NCI-H2196 treated with DMSO at 0.1 percent for 48 hours (cell line): ENCODE data around the gene IRF7.

Experiments used
- DNase-seq: peaks from one replicate; lab custom pipeline; 2025; ENCODE audit not compliant: unreplicated experiment; lab: John Stamatoyannopoulos, UW

IRF7 gene

GRCh38 chr11:621838-622237 lies 6.1 kb upstream of the IRF7 start:
- DNase-seq = no peak

- no peak for DNase-seq
These were observed 5.4 kb upstream of the IRF7 start for GRCh38 chr11:620935-621814.

DNA sequence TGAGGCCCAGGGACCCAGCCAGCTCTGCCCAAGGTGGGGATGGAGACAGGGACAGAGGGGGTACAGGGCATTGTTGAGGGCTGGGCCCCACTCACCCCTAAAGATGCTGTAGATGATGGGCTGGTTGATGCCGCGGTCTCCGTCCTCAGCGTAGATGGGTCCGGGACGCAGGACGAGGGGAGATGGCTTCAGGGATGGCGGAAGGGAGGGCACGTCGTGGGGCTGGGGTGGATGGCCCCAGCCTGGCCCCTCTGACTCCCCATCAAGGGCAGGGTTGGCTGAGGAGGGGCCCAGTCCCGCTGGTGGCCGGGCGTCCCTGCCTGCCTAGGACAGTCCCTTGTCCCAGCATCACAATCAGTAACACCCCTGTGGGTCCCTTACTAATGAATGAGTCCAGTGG lies 4.5 kb upstream of the IRF7 start:
- DNase-seq = no peak

DNA sequence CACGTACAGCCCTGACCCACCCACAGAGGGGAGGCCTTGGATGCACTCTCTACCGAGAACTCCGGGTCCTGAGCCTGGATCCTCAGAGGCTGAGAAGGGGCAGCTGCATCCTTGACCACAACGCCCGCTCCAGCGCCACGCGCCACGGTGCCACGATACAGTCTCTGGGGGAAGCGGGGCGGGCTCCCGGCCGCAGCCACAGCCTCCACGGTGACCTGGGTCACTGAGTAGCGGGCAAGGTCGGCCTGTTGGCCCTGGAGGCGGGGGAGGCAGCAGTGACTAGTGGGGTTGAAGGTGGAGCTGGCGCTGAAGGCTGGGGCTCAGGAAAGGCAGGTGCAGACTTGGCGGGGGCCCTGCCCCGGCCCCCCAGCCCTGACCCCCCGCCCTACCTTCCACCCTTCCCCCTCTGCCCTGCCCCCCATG lies 3.9 kb upstream of the IRF7 start:
- no peak for DNase-seq

DNA sequence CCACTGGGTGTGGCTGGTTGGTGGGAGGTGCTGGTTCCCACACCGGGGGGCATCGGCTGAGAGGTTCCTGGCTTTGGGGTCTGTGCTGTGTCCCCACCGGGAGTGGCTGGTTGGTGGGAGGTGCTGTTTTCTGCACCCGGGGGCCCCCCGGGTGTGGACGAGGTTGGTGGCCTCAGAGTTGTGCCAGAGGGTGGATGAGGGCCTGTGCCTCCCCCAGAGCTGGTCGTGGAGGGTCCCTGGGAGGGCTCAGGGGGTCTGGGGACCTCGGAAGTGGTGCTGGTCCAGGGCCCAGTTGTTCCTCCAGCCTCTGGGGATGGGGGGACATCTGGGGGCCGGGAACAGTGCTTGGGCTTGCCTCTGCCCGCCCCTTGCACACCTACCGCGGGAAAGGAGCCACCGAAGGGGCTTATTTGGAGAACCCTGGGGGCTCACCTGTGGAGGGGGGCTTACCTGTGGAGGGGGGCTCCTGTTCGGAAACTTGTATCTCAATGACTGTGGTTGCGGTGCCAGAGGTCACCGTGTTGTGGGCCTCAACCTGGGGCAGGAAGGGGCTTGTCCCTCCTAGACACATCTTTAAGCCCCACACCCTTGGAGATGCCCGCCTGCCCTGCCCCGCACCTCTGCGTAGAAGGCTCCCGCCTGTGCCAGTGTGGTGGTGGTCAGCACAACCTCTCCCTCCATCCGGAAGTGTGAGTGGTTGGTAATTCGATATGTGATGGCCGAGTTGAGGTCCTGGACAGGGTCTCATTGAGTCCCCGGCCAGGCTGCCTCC lies 3.3 kb upstream of the IRF7 start:
- no peak for DNase-seq

- no peak for DNase-seq
These were observed 2.3 kb upstream of the IRF7 start for GRCh38 chr11:617912-618682.

- no peak for DNase-seq
These were observed 1.6 kb upstream of the IRF7 start for GRCh38 chr11:617199-617911.

DNA sequence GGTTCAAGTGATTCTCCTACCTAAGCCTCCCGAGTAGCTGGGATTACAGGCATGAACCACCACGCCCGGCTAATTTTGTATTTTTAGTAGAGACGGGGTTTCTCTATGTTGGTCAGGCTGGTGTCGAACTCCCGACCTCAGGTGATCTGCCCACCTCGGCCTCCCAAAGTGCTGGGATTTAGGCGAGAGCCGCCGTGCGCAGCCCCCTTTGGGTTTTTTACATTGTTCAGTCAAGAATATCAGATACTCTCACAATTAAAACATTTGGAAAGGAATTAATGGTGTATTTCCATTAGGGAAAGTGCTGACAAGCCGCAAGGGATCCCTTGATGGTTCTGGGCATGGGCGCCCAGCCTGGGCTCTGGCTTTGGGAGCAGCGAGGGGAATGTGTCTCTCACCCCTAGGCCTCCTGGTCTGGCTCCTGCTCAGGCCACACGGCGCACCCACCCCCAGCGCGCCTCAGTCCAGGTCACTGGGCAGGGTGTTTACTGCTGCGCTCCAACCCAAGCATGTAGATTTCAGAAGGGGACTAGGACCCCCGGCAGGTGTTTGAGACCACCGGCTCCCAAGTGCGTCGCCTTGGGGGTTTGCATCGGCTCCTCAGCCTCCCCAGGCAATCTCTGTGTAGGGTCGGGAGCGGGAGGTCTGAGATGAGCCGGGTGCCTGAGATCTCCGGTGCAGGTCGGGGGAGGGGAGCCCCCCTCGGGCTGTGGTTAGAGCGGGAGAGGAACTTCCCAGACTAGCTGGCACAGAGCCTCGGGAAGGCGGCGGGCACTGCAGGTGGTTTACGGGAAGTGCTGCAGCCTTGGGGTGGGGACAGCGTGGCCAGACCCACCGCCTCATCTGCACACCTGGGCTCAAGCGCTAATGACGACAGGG lies 809 bp upstream of the IRF7 start:
- DNase-seq = no peak

DNA sequence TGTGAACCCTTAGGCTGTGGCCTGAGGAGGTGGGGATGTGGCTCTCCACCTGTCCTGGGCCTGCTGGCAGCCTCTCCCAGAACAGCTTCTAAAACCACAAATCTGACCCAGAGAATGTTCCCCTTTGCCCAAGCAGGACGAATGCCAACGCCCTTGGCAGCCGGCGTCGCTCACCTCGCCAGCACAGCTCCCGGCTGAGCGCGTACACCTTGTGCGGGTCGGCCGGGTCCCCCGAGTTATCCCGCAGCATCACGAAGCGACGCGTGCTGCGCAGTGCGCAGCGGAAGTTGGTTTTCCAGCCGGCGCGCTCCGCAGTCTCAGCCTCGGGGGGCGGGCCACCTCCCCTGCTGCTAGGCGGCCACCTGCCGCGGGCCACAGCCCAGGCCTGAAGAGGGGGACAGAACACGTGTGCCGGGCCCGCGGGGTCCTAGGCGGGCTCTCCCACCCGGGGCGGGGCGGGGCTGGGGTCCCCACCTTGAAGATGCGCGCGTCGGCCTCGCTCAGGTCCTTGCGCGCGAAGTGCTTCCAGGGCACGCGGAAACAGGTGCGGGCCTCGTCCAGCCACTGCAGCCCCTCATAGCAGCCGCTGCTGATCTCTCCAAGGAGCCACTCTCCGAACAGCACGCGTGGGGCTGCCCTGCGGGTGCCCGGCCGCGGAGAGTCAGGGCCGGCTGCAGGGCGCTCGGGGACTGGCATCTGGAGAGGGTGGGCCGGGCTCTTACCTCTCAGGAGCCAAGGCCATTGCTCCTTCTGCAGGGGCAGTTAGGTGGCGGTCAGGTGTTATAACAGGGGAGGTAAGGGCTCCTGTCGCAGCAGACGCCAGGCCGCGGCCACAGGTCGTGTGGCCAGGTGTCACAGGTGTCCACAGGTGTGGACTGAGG lies 887 bp downstream of the IRF7 start:
- DNase-seq = no peak

DNA sequence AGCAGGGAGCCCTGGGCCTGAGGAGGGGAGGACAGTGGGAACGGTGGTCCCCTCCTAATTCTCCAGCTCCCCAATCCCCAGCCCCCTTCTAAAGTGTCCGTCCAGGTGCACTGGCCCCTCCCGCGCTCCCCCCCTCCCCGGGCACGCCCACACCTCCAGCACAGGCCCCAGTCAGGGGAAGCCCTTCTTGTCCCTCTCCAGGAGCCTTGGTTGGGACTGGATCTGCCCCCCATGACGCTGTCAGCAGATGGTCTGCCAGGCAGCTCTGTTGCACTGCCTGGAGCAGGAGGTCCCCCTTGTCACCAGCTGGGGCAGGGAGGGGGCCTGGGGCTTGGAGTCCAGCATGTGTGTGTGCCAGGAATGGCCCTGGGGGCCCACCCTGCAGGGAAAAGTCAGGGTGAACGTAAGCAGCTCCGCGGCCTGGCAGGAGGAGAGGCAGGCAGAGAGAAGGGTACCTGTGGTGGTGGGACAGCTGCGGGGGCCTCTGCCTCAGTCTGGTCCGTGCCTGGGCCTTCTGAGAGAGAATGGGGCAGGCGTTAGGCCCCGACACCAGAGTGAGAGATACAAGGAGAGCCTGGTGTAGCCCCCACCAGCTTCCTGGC lies 1.6 kb downstream of the IRF7 start:
- DNase-seq = no peak

DNA sequence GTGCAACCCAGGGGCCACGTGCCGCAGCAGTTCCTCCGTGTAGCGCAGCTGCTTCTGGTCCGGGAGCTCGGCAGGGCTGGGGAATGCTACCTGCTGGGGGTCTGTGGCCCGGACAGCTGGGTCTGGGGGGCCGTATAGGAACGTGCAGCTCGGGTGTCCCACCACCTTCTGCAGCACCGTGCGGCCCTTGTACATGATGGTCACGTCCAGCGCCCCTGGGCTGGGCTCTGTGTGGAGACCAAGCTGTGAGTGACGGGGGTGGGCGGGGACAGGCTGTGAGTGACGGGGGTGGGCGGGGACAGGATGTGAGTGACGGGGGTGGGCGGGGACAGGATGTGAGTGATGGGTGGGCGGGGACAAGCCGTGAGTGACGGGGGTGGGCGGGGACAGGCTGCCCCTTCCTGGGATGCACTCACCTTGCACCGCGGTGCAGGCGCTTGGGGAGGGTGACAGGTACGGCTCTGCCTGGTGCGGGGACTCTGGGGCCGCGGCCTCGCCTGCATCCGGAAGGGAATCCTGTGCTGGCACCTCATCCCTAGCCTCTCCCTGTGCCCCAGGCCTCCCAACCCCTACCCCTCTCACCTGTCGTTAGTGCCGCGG lies 2.3 kb downstream of the IRF7 start:
- peak; percentile 37 for DNase-seq

GRCh38 chr11:612961-613300 lies 2.8 kb downstream of the IRF7 start:
- no peak for DNase-seq

GRCh38 chr11:612201-612960 lies 3.4 kb downstream of the IRF7 start:
- DNase-seq = peak; percentile 27

DNA sequence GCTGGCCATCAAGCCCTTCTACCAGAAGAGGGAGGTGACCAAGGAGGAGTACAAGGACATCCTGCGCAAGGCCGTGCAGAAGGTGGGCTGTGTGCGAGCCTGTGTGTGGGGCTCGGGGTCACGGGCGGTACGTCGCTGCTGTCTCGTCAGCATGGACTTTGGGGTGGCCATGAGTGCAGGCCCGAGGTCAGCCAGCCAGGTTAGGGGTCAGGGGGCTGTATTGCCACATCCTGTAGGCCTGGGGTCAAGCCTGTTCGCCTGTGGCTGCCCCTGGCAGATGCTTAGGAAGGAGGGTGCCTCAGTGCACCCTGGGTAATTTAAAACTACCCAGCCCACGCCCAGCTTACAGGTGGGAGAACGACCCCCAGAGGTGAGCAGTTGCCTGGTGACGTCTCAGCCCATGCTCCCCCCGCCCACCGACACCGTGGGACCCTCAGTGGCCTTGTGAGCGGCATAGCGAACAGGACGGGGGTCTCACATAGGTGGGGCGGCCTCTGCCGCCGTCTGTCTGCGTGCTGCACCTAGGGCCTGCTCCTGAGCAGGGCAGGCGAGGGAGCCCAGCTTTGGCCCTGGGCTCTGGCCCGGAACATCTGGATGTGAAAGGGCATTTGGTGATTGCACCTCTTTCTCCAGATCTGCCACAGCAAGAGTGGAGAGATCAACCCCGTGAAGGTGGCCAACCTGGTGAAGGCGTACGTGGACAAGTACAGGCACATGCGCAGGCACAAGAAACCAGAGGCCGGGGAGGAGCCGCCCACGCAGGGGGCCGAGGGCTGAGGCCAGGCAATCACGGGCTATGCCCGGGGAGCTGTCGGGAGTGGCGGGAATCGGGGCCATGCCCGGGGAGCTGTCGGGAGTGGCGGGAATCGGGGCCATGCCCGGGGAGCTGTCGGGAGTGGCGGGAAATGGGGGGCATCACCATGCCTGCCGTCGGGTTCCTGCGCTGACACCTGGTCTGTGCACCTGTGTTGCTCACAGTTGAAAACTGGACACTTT lies 4.5 kb downstream of the IRF7 start:
- DNase-seq = no peak

- no peak for DNase-seq
These were observed 5.5 kb downstream of the IRF7 start for GRCh38 chr11:610146-610801.

DNA sequence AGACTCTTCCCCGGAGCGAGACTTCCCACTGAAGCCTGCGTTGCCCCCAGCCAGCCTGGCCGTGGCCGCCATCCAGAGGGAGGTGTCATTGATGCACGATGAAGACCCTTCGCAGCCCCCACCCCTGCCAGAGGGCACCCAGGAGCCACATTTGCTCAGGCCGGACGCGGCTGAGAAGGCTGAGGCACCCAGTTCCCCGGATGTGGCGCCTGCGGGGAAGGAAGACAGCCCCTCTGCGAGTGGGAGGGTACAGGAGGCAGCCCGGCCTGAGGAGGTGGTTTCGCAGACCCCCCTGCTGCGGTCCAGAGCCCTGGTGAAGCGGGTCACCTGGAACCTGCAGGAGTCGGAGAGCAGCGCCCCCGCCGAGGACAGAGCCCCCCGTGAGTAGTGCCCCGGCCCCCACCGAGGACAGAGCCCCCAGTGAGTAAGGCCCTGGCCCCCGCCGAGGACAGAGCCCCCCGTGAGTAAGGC lies 6.4 kb downstream of the IRF7 start:
- DNase-seq = no peak
